ENCODE measurements around the gene UGT1A6.
A peak's percentile ranks its signal among the peaks of the same experiment; 100 is the strongest.
"Not testable (repeated sequence)": the region's sequence is repeated elsewhere in the genome, so short reads cannot be mapped to it uniquely, and the experiment has no call there.

Gene UGT1A6

GRCh38 chr2:233686928-233687327 lies 5.8 kb upstream of the UGT1A6 start:
- no peak for DNase-seq (ENCODE audit: low read depth)

- no peak for DNase-seq (ENCODE audit: low read depth)
Measured at GRCh38 chr2:233688341-233688740, 4.3 kb upstream of the UGT1A6 start.

GRCh38 chr2:233689031-233689430 lies 3.7 kb upstream of the UGT1A6 start:
- no peak for DNase-seq (ENCODE audit: low read depth)

- DNase-seq (ENCODE audit: low read depth): no peak
Measured at GRCh38 chr2:233689501-233689900, 3.2 kb upstream of the UGT1A6 start.

GRCh38 chr2:233690444-233690843 lies 2.2 kb upstream of the UGT1A6 start:
- no peak for DNase-seq (ENCODE audit: low read depth)

GRCh38 chr2:233691443-233692433 lies 952 bp upstream of the UGT1A6 start:
- no peak for DNase-seq (ENCODE audit: low read depth)

GRCh38 chr2:233693963-233694362 lies 1.3 kb downstream of the UGT1A6 start:
- DNase-seq (ENCODE audit: low read depth): no peak

GRCh38 chr2:233698740-233699139 lies 6.0 kb downstream of the UGT1A6 start:
- no peak for DNase-seq (ENCODE audit: low read depth)

GRCh38 chr2:233699424-233700027 lies 6.8 kb downstream of the UGT1A6 start:
- no peak for DNase-seq (ENCODE audit: low read depth)

GRCh38 chr2:233700028-233700635 lies 7.4 kb downstream of the UGT1A6 start:
- DNase-seq (ENCODE audit: low read depth): no peak

- not testable (repeated sequence) for DNase-seq (ENCODE audit: low read depth)
Measured at GRCh38 chr2:233700842-233701241, 8.2 kb downstream of the UGT1A6 start.

GRCh38 chr2:233702238-233702637 lies 9.5 kb downstream of the UGT1A6 start:
- no peak for DNase-seq (ENCODE audit: low read depth)

GRCh38 chr2:233705911-233706506 lies 13.3 kb downstream of the UGT1A6 start:
- DNase-seq (ENCODE audit: low read depth): no peak

- DNase-seq (ENCODE audit: low read depth): no peak
Measured at GRCh38 chr2:233706720-233707119, 14.0 kb downstream of the UGT1A6 start.

GRCh38 chr2:233707940-233708644 lies 15.4 kb downstream of the UGT1A6 start:
- DNase-seq (ENCODE audit: low read depth): no peak

GRCh38 chr2:233708942-233709341 lies 16.3 kb downstream of the UGT1A6 start:
- DNase-seq (ENCODE audit: low read depth): no peak

GRCh38 chr2:233711312-233712008 lies 18.8 kb downstream of the UGT1A6 start:
- DNase-seq (ENCODE audit: low read depth): peak; percentile 51

GRCh38 chr2:233712611-233713261 lies 20.0 kb downstream of the UGT1A6 start, which contains the start of gene UGT1A5:
Gene UGT1A5, plus strand, starts transcription at chr2:233712907. Its CDS starts 85 bp downstream, at chr2:233712992.
- DNase-seq (ENCODE audit: low read depth): no peak

GRCh38 chr2:233713262-233713615 lies 20.5 kb downstream of the UGT1A6 start:
- no peak for DNase-seq (ENCODE audit: low read depth)

GRCh38 chr2:233714121-233714520 lies 21.4 kb downstream of the UGT1A6 start:
- no peak for DNase-seq (ENCODE audit: low read depth)

- no peak for DNase-seq (ENCODE audit: low read depth)
Measured at GRCh38 chr2:233718552-233718951, 25.9 kb downstream of the UGT1A6 start, which contains the start of gene UGT1A4. Gene UGT1A4, plus strand, starts transcription at chr2:233718736. Its CDS starts 85 bp downstream, at chr2:233718821.

Measured in stimulated activated CD8-positive, alpha-beta memory T cell treated with anti-CD3 and anti-CD28 coated beads, Interleukin-7, amount 100 ng/mL, for 24 hours (primary cell).